ENCODE results near the gene PCDHB1.
"Not testable (repeated sequence)": the region's sequence is repeated elsewhere in the genome, so short reads cannot be mapped to it uniquely, and the experiment has no call there.

GRCh38 chr5:141096181-141096580 lies 45.0 kb downstream of the PCDHB1 start:
- not testable (repeated sequence) for TF ChIP-seq CTCF (IDR thresholded peaks at IDR 0.05; ENCODE audit: low read length); EZH2 (optimal IDR thresholded peaks at IDR 0.05; ENCODE audit: low read depth, low read length)
